Measurements from ENCODE around the gene IL3RA.

GRCh38 chrX:1386338-1387127 lies 49.9 kb downstream of the IL3RA start:
- TF ChIP-seq CTCF (conservative IDR thresholded peaks at IDR 0.05; ENCODE audit: low read length): no peak
- no peak for TF ChIP-seq EZH2phosphoT487 (IDR thresholded peaks at IDR 0.05; ENCODE audit: borderline replicate concordance, low read depth, low read length)

Data from OCI-LY7 (cell line).